ENCODE measurements around the gene DLX6.

Gene DLX6

DNA sequence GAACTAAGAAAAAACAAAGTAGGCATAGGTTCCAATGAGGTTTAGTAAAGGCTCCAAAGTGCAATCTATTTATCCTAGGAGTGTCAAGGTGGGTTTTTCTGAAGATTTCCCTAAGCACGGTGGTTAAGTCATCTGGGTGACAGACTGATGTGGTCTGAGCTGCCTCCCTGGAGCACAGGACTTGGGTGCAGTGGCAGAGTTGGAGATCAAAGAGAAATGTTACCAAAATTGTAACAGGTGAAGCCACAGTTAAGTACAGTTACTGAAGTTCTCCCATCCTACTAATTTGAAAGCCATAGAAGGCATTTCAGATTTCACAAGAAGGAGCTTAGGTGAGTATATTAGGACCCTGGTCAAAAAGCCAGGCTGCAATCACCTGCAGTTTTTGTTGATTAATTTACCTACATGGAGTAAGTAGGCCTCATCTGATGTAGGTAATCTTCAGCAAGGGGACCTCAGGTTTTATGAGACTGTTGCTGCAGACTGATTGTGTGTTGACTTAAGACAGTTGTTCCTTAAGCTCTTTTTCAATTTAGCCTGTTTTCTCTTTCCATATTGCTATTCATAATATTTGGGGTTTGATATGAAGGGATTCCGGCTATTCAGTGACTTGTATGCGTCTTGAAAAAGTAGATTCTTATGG lies 3.0 kb downstream of the DLX6 start:
- H3K4me2 ChIP-seq (ENCODE audit: low read length): no peak overlapping the region
- H3F3A ChIP-seq (ENCODE audit: control insufficient read depth, insufficient read depth): no peaks in the 10 kb centered on the region
- H3K9me3 ChIP-seq (ENCODE audit: control insufficient read depth, insufficient read depth, low read length): peaks cover 5% of the 10 kb centered on the region; the same call in 1 of the 2 replicates
- H3K27me3 ChIP-seq (ENCODE audit: control insufficient read depth, low read length): peaks cover 51% of the 10 kb centered on the region
- no peaks in the 10 kb centered on the region for H3K79me2 ChIP-seq (ENCODE audit: control insufficient read depth, low read length)
- H3K9me2 ChIP-seq (replicated peaks; ENCODE audit: control insufficient read depth, low read length): no peaks in the 10 kb centered on the region
- no peak overlapping the region for H3K4me3 ChIP-seq (ENCODE audit: low read length)
- H3K27ac ChIP-seq (ENCODE audit: low read depth, low read length): no peak overlapping the region
- TF ChIP-seq EZH2phosphoT487 (IDR thresholded peaks at IDR 0.05; ENCODE audit: borderline replicate concordance, low read length): no peak
- TF ChIP-seq, protein P1, sequence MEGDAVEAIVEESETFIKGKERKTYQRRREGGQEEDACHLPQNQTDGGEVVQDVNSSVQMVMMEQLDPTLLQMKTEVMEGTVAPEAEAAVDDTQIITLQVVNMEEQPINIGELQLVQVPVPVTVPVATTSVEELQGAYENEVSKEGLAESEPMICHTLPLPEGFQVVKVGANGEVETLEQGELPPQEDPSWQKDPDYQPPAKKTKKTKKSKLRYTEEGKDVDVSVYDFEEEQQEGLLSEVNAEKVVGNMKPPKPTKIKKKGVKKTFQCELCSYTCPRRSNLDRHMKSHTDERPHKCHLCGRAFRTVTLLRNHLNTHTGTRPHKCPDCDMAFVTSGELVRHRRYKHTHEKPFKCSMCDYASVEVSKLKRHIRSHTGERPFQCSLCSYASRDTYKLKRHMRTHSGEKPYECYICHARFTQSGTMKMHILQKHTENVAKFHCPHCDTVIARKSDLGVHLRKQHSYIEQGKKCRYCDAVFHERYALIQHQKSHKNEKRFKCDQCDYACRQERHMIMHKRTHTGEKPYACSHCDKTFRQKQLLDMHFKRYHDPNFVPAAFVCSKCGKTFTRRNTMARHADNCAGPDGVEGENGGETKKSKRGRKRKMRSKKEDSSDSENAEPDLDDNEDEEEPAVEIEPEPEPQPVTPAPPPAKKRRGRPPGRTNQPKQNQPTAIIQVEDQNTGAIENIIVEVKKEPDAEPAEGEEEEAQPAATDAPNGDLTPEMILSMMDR (IDR thresholded peaks at IDR 0.05; ENCODE audit: low read depth, low read length, poor library complexity, severe bottlenecking): no peak
- H3K4me1 ChIP-seq (ENCODE audit: control insufficient read depth, low read length): no peaks in the 10 kb centered on the region
- H4K20me1 ChIP-seq (ENCODE audit: control insufficient read depth, insufficient read depth, low read depth, low read length): no peaks in the 10 kb centered on the region
- no peaks in the 10 kb centered on the region for H3K36me3 ChIP-seq (ENCODE audit: control insufficient read depth, low read length)

DNA sequence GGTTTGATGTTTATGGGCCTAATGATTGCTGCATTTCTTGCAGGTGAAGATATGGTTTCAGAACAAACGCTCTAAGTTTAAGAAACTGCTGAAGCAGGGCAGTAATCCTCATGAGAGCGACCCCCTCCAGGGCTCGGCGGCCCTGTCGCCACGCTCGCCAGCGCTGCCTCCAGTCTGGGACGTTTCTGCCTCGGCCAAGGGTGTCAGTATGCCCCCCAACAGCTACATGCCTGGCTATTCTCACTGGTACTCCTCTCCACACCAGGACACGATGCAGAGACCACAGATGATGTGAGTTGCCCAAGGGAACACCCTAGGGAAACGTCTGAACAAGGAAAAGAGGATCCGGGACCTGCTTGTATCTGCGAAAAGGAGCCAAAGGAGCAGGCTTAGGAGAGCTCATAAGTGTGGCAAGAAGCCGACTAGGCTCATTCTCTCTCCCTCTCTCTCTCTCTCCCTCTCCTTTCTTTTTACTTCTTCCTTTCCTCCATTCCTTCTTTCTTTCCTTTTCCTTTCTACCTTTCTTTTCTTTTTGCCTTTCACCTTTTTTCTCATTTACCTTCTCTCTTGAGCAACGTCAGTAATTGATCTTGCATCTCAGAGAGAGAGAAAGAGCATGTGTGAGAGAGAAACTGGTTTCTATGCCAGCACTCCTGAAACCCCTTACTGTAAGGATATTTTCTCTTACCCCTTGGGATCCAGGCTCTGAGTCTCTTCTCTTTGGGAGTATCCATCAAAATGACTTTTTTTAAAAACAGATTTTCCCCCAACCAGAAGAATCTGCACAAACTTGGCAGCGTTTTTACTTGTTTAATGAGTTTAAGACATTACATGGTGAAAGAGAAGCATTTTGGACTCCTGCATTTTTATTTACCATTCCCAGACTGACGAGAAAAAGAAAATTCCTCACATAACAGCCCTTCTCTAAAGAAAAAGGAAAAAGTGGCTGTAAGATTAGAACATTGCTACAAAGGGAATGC lies 4.7 kb downstream of the DLX6 start:
- Histone ChIP-seq H3K4me2 (ENCODE audit: low read length) (no peak overlapping the region), H3K27ac (ENCODE audit: low read depth, low read length) (no peak overlapping the region), H3K4me3 (ENCODE audit: low read length) (no peak overlapping the region), H3K79me2 (ENCODE audit: control insufficient read depth, low read length) (no peaks in the 10 kb centered on the region), H3K27me3 (ENCODE audit: control insufficient read depth, low read length) (peaks cover 63% of the 10 kb centered on the region), H3K36me3 (ENCODE audit: control insufficient read depth, low read length) (no peaks in the 10 kb centered on the region), H3K4me1 (ENCODE audit: control insufficient read depth, low read length) (no peaks in the 10 kb centered on the region), H3F3A (ENCODE audit: control insufficient read depth, insufficient read depth) (no peaks in the 10 kb centered on the region), H3K9me2 (replicated peaks; ENCODE audit: control insufficient read depth, low read length) (no peaks in the 10 kb centered on the region), H4K20me1 (ENCODE audit: control insufficient read depth, insufficient read depth, low read depth, low read length) (no peaks in the 10 kb centered on the region), H3K9me3 (ENCODE audit: control insufficient read depth, insufficient read depth, low read length) (peaks cover 5% of the 10 kb centered on the region; the same call in 1 of the 2 replicates)
- TF ChIP-seq EZH2phosphoT487 (IDR thresholded peaks at IDR 0.05; ENCODE audit: borderline replicate concordance, low read length): no peak
- TF ChIP-seq, protein P1 (IDR thresholded peaks at IDR 0.05; ENCODE audit: low read depth, low read length, poor library complexity, severe bottlenecking): no peak

DNA sequence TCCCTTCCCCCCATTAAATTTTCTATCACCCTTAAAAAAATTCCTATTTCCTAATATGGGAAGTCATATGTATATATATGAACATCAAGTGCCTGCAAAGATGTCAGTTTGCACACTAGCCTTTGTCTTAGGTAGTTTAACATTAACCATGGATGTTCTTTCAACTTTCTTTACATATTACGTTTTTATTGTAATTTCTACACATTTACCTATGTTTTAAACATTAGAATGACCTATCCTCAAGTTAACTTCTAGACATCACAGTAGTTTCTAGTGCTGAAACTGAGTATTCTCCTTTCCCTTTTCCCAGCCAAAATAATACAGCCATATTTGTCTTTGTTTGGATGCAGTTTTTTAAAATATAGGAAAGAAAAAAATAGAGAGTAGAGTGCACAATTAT lies 5.8 kb downstream of the DLX6 start:
- no peak overlapping the region for H3K4me2 ChIP-seq (ENCODE audit: low read length)
- H3K36me3 ChIP-seq (ENCODE audit: control insufficient read depth, low read length): no peaks in the 10 kb centered on the region
- no peaks in the 10 kb centered on the region for H3K9me2 ChIP-seq (replicated peaks; ENCODE audit: control insufficient read depth, low read length)
- no peaks in the 10 kb centered on the region for H4K20me1 ChIP-seq (ENCODE audit: control insufficient read depth, insufficient read depth, low read depth, low read length)
- TF ChIP-seq, protein P1 (IDR thresholded peaks at IDR 0.05; ENCODE audit: low read depth, low read length, poor library complexity, severe bottlenecking): no peak
- TF ChIP-seq EZH2phosphoT487 (IDR thresholded peaks at IDR 0.05; ENCODE audit: borderline replicate concordance, low read length): no peak
- H3K79me2 ChIP-seq (ENCODE audit: control insufficient read depth, low read length): no peaks in the 10 kb centered on the region
- H3K9me3 ChIP-seq (ENCODE audit: control insufficient read depth, insufficient read depth, low read length): peaks cover 5% of the 10 kb centered on the region; the same call in 1 of the 2 replicates
- H3F3A ChIP-seq (ENCODE audit: control insufficient read depth, insufficient read depth): no peaks in the 10 kb centered on the region
- H3K4me1 ChIP-seq (ENCODE audit: control insufficient read depth, low read length): no peaks in the 10 kb centered on the region
- H3K4me3 ChIP-seq (ENCODE audit: low read length): no peak overlapping the region
- H3K27me3 ChIP-seq (ENCODE audit: control insufficient read depth, low read length): peaks cover 73% of the 10 kb centered on the region
- no peak overlapping the region for H3K27ac ChIP-seq (ENCODE audit: low read depth, low read length)
